H1 (cell line): Measurements from ENCODE around the gene SAMM50. TPM values are rescaled to one million over a fixed set of nuclear protein-coding genes. Genes with fewer than 3 reads are reported as not detected.

ENCODE experiments used
- CTCF ChIA-PET: fragments of 300-600 bp; sonication (Branson Sonifier 250); formaldehyde crosslinking; loops from one replicate; lab custom pipeline; 2021; ENCODE audit not compliant: partially characterized antibody; lab: Charles Lee
- POLR2A ChIA-PET: fragments of 300-600 bp; sonication (Branson Sonifier 250); formaldehyde crosslinking; loops from one replicate; lab custom pipeline; 2021; ENCODE audit warnings: inconsistent platforms; ENCODE audit not compliant: partially characterized antibody; lab: Charles Lee
- DNase-seq, 2 experiments: peaks; one replicate each; pipeline versions ENCODE4 v3.0.0 to v3.0.0-alpha.2; 2010 to 2022; ENCODE audit warnings: low spot score in 2 of 2, low read depth in 1 of 2, mixed read lengths in 1 of 2
- FAIRE-seq: peaks from 2 replicates; lab custom pipeline; 2011; peaks lifted over from hg19 to GRCh38; lab: Jason Lieb, UNC
- H2AFZ ChIP-seq: 2 replicates; pipeline ENCODE4 v1.8.1; 2012; ENCODE audit warnings: low read length, inconsistent platforms
- H2AK5ac ChIP-seq: 2 replicates; pipeline ENCODE4 v1.6.1; 2013; ENCODE audit warnings: low read depth, low read length
- H2BK120ac ChIP-seq: replicated peaks from 2 replicates; pipeline ENCODE3; 2013; ENCODE audit warnings: low read depth, low read length, inconsistent platforms
- H2BK12ac ChIP-seq: 2 replicates; pipeline ENCODE4 v1.6.1; 2013; ENCODE audit warnings: low read depth, low read length
- H2BK15ac ChIP-seq: 2 replicates; pipeline ENCODE4 v1.6.1; 2013; ENCODE audit warnings: low read length
- H2BK20ac ChIP-seq: 2 replicates; pipeline ENCODE4 v1.6.1; 2013; ENCODE audit warnings: low read length
- H2BK5ac ChIP-seq: 2 replicates; pipeline ENCODE4 v1.6.1; 2013; ENCODE audit warnings: low read depth, low read length
- H3K14ac ChIP-seq: 2 replicates; pipeline ENCODE4 v1.6.1; 2013; ENCODE audit warnings: inconsistent platforms; ENCODE audit not compliant: insufficient read length
- H3K18ac ChIP-seq: 2 replicates; pipeline ENCODE4 v1.6.1; 2013; ENCODE audit warnings: low read length; ENCODE audit errors: extremely low read depth
- H3K23ac ChIP-seq: 2 replicates; pipeline ENCODE4 v1.6.1; 2013; ENCODE audit warnings: inconsistent platforms; ENCODE audit not compliant: insufficient read length
- H3K23me2 ChIP-seq: 2 replicates; pipeline ENCODE4 v1.6.1; 2013; ENCODE audit warnings: low read depth, low read length
- H3K27ac ChIP-seq: 2 replicates; pipeline ENCODE4 v1.6.1; 2011; ENCODE audit warnings: low read depth, low read length, inconsistent platforms
- H3K27me3 ChIP-seq, 4 experiments: replicated peaks in 1 of 4; 1 replicate in 1 of 4; 2 replicates in 3 of 4; pipeline versions ENCODE4 v1.6.1 to v1.8.1; 2011 to 2013; ENCODE audit warnings: low read length in 3 of 4, mild to moderate bottlenecking in 3 of 4, inconsistent platforms in 2 of 4, mixed read lengths in 2 of 4, moderate library complexity in 1 of 4; ENCODE audit not compliant: control insufficient read depth in 3 of 4, insufficient read depth in 3 of 4; ENCODE audit errors: extremely low read depth in 1 of 4
- H3K36me3 ChIP-seq, 4 experiments: 2 replicates each; pipeline versions ENCODE4 v1.6.1 to v1.8.1; 2011 to 2013; ENCODE audit warnings: mild to moderate bottlenecking in 4 of 4, low read length in 3 of 4, moderate library complexity in 2 of 4, control low read depth in 1 of 4, inconsistent platforms in 1 of 4; ENCODE audit not compliant: insufficient read depth in 4 of 4, control insufficient read depth in 2 of 4
- H3K4ac ChIP-seq: replicated peaks from 2 replicates; pipeline ENCODE3; 2013; ENCODE audit warnings: low read length, low read depth, mixed read lengths, inconsistent platforms; ENCODE audit not compliant: insufficient read length
- H3K4me1 ChIP-seq, 4 experiments: replicated peaks in 1 of 4; 1 replicate in 1 of 4; 2 replicates in 3 of 4; pipeline versions ENCODE4 v1.6.1 to v1.8.1; 2011 to 2013; ENCODE audit warnings: low read length in 3 of 4, inconsistent platforms in 2 of 4, mixed read lengths in 1 of 4; ENCODE audit not compliant: insufficient read depth in 4 of 4, control insufficient read depth in 3 of 4
- H3K4me2 ChIP-seq, 2 experiments: 2 replicates each; pipeline versions ENCODE4 v1.6.1 to v1.8.1; 2011 to 2013; ENCODE audit warnings: low read depth in 2 of 2, low read length in 2 of 2, control low read depth in 1 of 2, inconsistent platforms in 1 of 2, mild to moderate bottlenecking in 1 of 2; ENCODE audit not compliant: insufficient read depth in 1 of 2
- H3K4me3 ChIP-seq, 4 experiments: fragments of 200-600, 300-600 bp in 1 of 4; sonication (generic), shearing (Covaris generic), sonication (Bioruptor Twin) in 1 of 4; 2 replicates each; pipeline versions ENCODE4 v1.5.1 to v1.8.1; 2011 to 2016; ENCODE audit warnings: low read length in 4 of 4, low read depth in 3 of 4, control low read depth in 2 of 4, inconsistent platforms in 2 of 4, mild to moderate bottlenecking in 2 of 4, mixed read lengths in 1 of 4, moderate library complexity in 1 of 4; ENCODE audit not compliant: insufficient read depth in 2 of 4; ENCODE audit errors: extremely low read depth in 1 of 4
- H3K56ac ChIP-seq: replicated peaks from 2 replicates; pipeline ENCODE3; 2013; ENCODE audit warnings: low read depth, mild to moderate bottlenecking, mixed read lengths, low read length, inconsistent platforms; ENCODE audit not compliant: insufficient read length
- H3K79me1 ChIP-seq: 2 replicates; pipeline ENCODE4 v1.6.1; 2013; ENCODE audit warnings: low read depth, low read length, control low read depth
- H3K79me2 ChIP-seq, 2 experiments: 2 replicates each; pipeline versions ENCODE4 v1.6.1 to v1.8.1; 2012 to 2013; ENCODE audit warnings: low read length in 2 of 2, mild to moderate bottlenecking in 2 of 2, inconsistent platforms in 1 of 2; ENCODE audit not compliant: insufficient read depth in 2 of 2, control insufficient read depth in 1 of 2
- H3K9ac ChIP-seq, 4 experiments: replicated peaks in 1 of 4; 1 replicate in 1 of 4; 2 replicates in 3 of 4; pipeline versions ENCODE4 v1.6.1 to v1.8.1; 2011 to 2013; ENCODE audit warnings: low read depth in 3 of 4, low read length in 3 of 4, control low read depth in 2 of 4, mild to moderate bottlenecking in 2 of 4, moderate library complexity in 2 of 4, inconsistent platforms in 1 of 4; ENCODE audit errors: extremely low read depth in 1 of 4
- H3K9me3 ChIP-seq, 2 experiments: 2 replicates each; pipeline versions ENCODE4 v1.6.1 to v1.8.1; 2012 to 2013; ENCODE audit warnings: mild to moderate bottlenecking in 2 of 2, moderate library complexity in 2 of 2, control low read depth in 1 of 2, inconsistent platforms in 1 of 2, low read depth in 1 of 2, low read length in 1 of 2, mixed read lengths in 1 of 2; ENCODE audit not compliant: insufficient read depth in 2 of 2
- H4K20me1 ChIP-seq, 2 experiments: replicated peaks in 1 of 2; 2 replicates each; pipeline versions ENCODE3 to v1.8.1; 2011 to 2013; ENCODE audit warnings: inconsistent platforms in 2 of 2, low read length in 2 of 2, mild to moderate bottlenecking in 1 of 2; ENCODE audit not compliant: insufficient read depth in 2 of 2, control insufficient read depth in 1 of 2
- H4K5ac ChIP-seq: 2 replicates; pipeline ENCODE4 v1.6.1; 2013; ENCODE audit warnings: low read length, low read depth, mixed read lengths, inconsistent platforms; ENCODE audit not compliant: insufficient read length
- H4K8ac ChIP-seq: 2 replicates; pipeline ENCODE4 v1.8.0; 2013; ENCODE audit warnings: mild to moderate bottlenecking, moderate library complexity, low read length, inconsistent platforms; ENCODE audit not compliant: insufficient read depth; ENCODE audit errors: extremely low read depth
- H4K91ac ChIP-seq: replicated peaks from 2 replicates; pipeline ENCODE3; 2013; ENCODE audit warnings: low read length, mixed read lengths, inconsistent platforms; ENCODE audit not compliant: insufficient read length
- BACH1 ChIP-seq: IDR thresholded peaks from 2 replicates; pipeline ENCODE4 v1.6.1; 2012; ENCODE audit warnings: low read length, improper control_type of control experiment
- CBX5 ChIP-seq: fragments of 300-800, 300-1000 bp; sonication (generic); IDR thresholded peaks from 2 replicates; pipeline ENCODE4 v1.7.1; 2016; ENCODE audit warnings: antibody characterized with exemption, low read length, low read depth
- CTCF ChIP-seq, 3 experiments: IDR thresholded peaks; 1 replicate in 2 of 3; 2 replicates in 1 of 3; pipeline versions ENCODE4 v1.5.1 to v1.6.1; 2011; ENCODE audit warnings: low read length in 3 of 3, mild to moderate bottlenecking in 3 of 3, inconsistent platforms in 2 of 3, low read depth in 1 of 3, moderate library complexity in 1 of 3; ENCODE audit not compliant: insufficient read depth in 1 of 3; ENCODE audit errors: control extremely low read depth in 1 of 3
- HDAC2 ChIP-seq, 2 experiments: fragments of 300-600 bp in 1 of 2; sonication (generic) in 1 of 2; IDR thresholded peaks; 2 replicates each; pipeline ENCODE4 v1.6.1; 2011 to 2012; ENCODE audit warnings: low read depth in 2 of 2, low read length in 2 of 2, mild to moderate bottlenecking in 2 of 2, moderate library complexity in 2 of 2, borderline replicate concordance in 1 of 2, inconsistent platforms in 1 of 2
- KDM4A ChIP-seq: IDR thresholded peaks from one replicate; pipeline ENCODE4 v1.7.1; 2012; ENCODE audit warnings: low read depth, mild to moderate bottlenecking, moderate library complexity, low read length, inconsistent platforms; ENCODE audit not compliant: severe bottlenecking
- RAD21 ChIP-seq, 2 experiments: IDR thresholded peaks in 1 of 2; conservative IDR thresholded peaks in 1 of 2; 2 replicates each; pipeline ENCODE4 v1.6.1; 2011; ENCODE audit warnings: low read depth in 2 of 2, low read length in 2 of 2, improper control_type of control experiment in 1 of 2, inconsistent platforms in 1 of 2, mild to moderate bottlenecking in 1 of 2, moderate library complexity in 1 of 2
- SP2 ChIP-seq: IDR thresholded peaks from 2 replicates; pipeline ENCODE4 v1.6.1; 2012; ENCODE audit warnings: mild to moderate bottlenecking, low read length, inconsistent platforms
- TEAD4 ChIP-seq: IDR thresholded peaks from 2 replicates; pipeline ENCODE4 v1.6.1; 2012; ENCODE audit warnings: low read depth, low read length, inconsistent platforms, mixed read lengths
- WGBS, 2 experiments: shearing (Covaris generic) in 1 of 2; methylation state at CpG; one replicate each; pipeline versions ENCODE4 v1.1.6 to v1.1.7; 2013 to 2015; ENCODE audit warnings: low lambda C conversion rate in 2 of 2, mixed read lengths in 2 of 2, inconsistent platforms in 1 of 2, low coverage in 1 of 2, missing lambda C conversion rate in 1 of 2; ENCODE audit not compliant: insufficient replicate concordance in 2 of 2, insufficient coverage in 1 of 2, insufficient read length in 1 of 2; ENCODE audit errors: extremely low coverage in 1 of 2, missing lambda C conversion rate in 1 of 2; 5-methylcytosine and 5-hydroxymethylcytosine counted together
- polyA plus RNA-seq, 7 experiments: library from polyadenylated mRNA; depleted of rRNA in 3 of 7; stranded (reverse) in 5 of 7; unstranded in 2 of 7; fragments of >200 nt in 5 of 7; fragments of 200-250 nt in 2 of 7; gene quantifications; 1 replicate in 5 of 7; 2 replicates in 1 of 7; 4 replicates in 1 of 7; pipeline versions ENCODE4 v1.2.1 to v1.2.3, GENCODE V29; 2011 to 2013; ENCODE audit warnings: missing spikeins in 2 of 7, mixed read lengths in 2 of 7
- total RNA-seq: library from RNA; stranded (reverse); fragmentation: NEBNext Ultra II Directional; extraction: Animal tissue kit (Norgen Biotek cat#: 25700); gene quantifications from 2 replicates; pipeline ENCODE4 v1.2.1, GENCODE V29; 2021

SAMM50 gene
- total and polyA plus RNA-seq, 2 of the 8 experiments (the other 6 are each of a cell fraction or from before 2014, with no cell fraction given), result 45.4 to 70.3 TPM

- Histone ChIP-seq H3K4me2 (peak overlapping the region in 1 of 2 experiments; percentile 79; a peak in 2 of 4 replicates), H3K14ac (no peak overlapping the region), H2BK15ac (peak overlapping the region; percentile 61; the same call in 1 of the 2 replicates), H2BK5ac (peak overlapping the region; percentile 52; the same call in 1 of the 2 replicates), H3K23me2 (peaks cover 15% of the 10 kb centered on the region; the same call in 1 of the 2 replicates), H3K9me3 (no peaks in the 10 kb centered on the region), H4K20me1 (peaks cover 3 to 12% of the 10 kb centered on the region in 2 experiments), H2AK5ac (peak overlapping the region; percentile 75; the same call in 1 of the 2 replicates), H3K79me1 (peaks cover 11% of the 10 kb centered on the region), H4K8ac (no peak overlapping the region), H3K27ac (no peak overlapping the region), H2BK120ac (no peak overlapping the region), H3K4me1 (peaks cover 8 to 24% (median 18%) of the 10 kb centered on the region in 4 experiments), H3K36me3 (peaks cover 0 to 8% (median 2%) of the 10 kb centered on the region in 4 experiments; a peak in 4 of 8 replicates), H3K23ac (no peak overlapping the region), H2AFZ (no peak overlapping the region), H2BK12ac (peak overlapping the region; percentile 75), H3K79me2 (peaks cover 0 to 17% of the 10 kb centered on the region in 2 experiments; a peak in 1 of 4 replicates), H4K5ac (no peak overlapping the region), H3K27me3 (no peaks in the 10 kb centered on the region; a peak in 1 of 7 replicates), H3K4ac (peak overlapping the region; percentile 14), H3K56ac (no peak overlapping the region), H3K18ac (no peak overlapping the region), H2BK20ac (peak overlapping the region; percentile 86; the same call in 1 of the 2 replicates), H4K91ac (no peak overlapping the region)
- ChIA-PET POLR2A (interaction anchor here (1.9 kb wide), 1 partner anchor 11 kb away, joined by 7 read pairs; no protein-coding TSS in a partner anchor), CTCF (interaction anchor here (0.8 to 3.0 kb wide), 8 partner anchors 16 to 71 kb away, joined by 3 to 12 read pairs (median 4); no protein-coding TSS in a partner anchor)
- FAIRE-seq (no peak), DNase-seq (peak in 1 of 2 experiments; percentile 54)
- WGBS, 2 experiments, result 92% methylated on average over 3 of the region's 3 CpGs; no CpG with 5 or more reads in 1 of the 2 experiments
- TF ChIP-seq CBX5, result no peak
- peak; percentile 75 for TF ChIP-seq TEAD4
- TF ChIP-seq CTCF (IDR thresholded peaks at IDR 0.05; ENCODE audit: control extremely low read depth in 1 of 3, insufficient read depth in 1 of 3, low read depth in 1 of 3, low read length in 3 of 3), result peak; percentile 24 to 53 (median 43); a peak in 3 of 4 replicates
- no peak for TF ChIP-seq SP2
- TF ChIP-seq RAD21 (IDR thresholded peaks at IDR 0.05 in 1 of 2, conservative IDR thresholded peaks at IDR 0.05 in 1 of 2; ENCODE audit: low read depth in 2 of 2, low read length in 2 of 2), result peak in 1 of 2 experiments; percentile 11; a peak in 1 of 4 replicates
- peak; percentile 71; the same call in 1 of the 2 replicates for TF ChIP-seq BACH1
- TF ChIP-seq HDAC2 (IDR thresholded peaks at IDR 0.05; ENCODE audit: borderline replicate concordance in 1 of 2, low read depth in 2 of 2, low read length in 2 of 2), result peak; percentile 41 to 70; a peak in 2 of 4 replicates
- no peak for TF ChIP-seq KDM4A
- TF ChIP-seq, all 59 proteins: peak for 5
- H3K4me3 ChIP-seq, result no peak overlapping the region; a peak in 1 of 8 replicates
- no peak overlapping the region; a peak in 1 of 7 replicates for H3K9ac ChIP-seq
Observed at GRCh38 chr22:43922123-43922522, 33.1 kb upstream of the SAMM50 start.
